Body of pancreas (tissue), 4 donors: ENCODE measurements around the gene SEPSECS. TPM values are rescaled to one million over a fixed set of nuclear protein-coding genes. Genes with fewer than 3 reads are reported as not detected.
"Not testable (repeated sequence)": the region's sequence is repeated elsewhere in the genome, so short reads cannot be mapped to it uniquely, and the experiment has no call there.

ENCODE experiments used
- ATAC-seq: fragments of 150-250 bp; one replicate; pipeline ENCODE4 v1.9.1; 2016
- DNase-seq, 4 donors: peaks; one replicate each; pipeline ENCODE4 v3.0.0-alpha.2; 2019
- H3K27ac ChIP-seq, 4 donors: fragments of 200-600 bp; sonication (generic); 1 replicate in 3 of 4; 2 replicates in 1 of 4; pipeline versions ENCODE4 v1.5.1 to v1.6.1; 2016 to 2019; ENCODE audit warnings: mild to moderate bottlenecking in 1 of 4, mixed read lengths in 1 of 4, moderate library complexity in 1 of 4
- H3K27me3 ChIP-seq, 2 donors: fragments of 200-600 bp; sonication (generic); one replicate each; pipeline ENCODE4 v1.6.0; 2016; ENCODE audit warnings: mild to moderate bottlenecking in 1 of 2
- H3K36me3 ChIP-seq, 2 donors: fragments of 200-600 bp; sonication (generic); replicated peaks in 1 of 2; 2 replicates each; pipeline ENCODE4 v1.5.1; 2016; ENCODE audit warnings: low read depth in 2 of 2; ENCODE audit not compliant: insufficient read depth in 1 of 2
- H3K4me1 ChIP-seq: fragments of 200-600 bp; sonication (generic); one replicate; pipeline ENCODE4 v1.6.0; 2016
- H3K4me3 ChIP-seq, 2 donors: fragments of 200-600 bp; sonication (generic); 1 replicate in 1 of 2; 2 replicates in 1 of 2; pipeline ENCODE4 v1.5.1; 2016 to 2019
- H3K9me3 ChIP-seq, 3 donors: fragments of 200-600 bp; sonication (generic); 1 replicate in 2 of 3; 2 replicates in 1 of 3; pipeline ENCODE4 v1.5.1; 2016
- CTCF ChIP-seq, 7 experiments: fragments of 450-650 bp in 4 of 7; fragments of 200-600 bp in 3 of 7; sonication (generic) in 3 of 7; IDR thresholded peaks; one replicate each; pipeline ENCODE4 v1.5.1; 2016 to 2019; ENCODE audit warnings: antibody characterized with exemption in 7 of 7
- POLR2A ChIP-seq, 3 donors: fragments of 450-650 bp; IDR thresholded peaks; one replicate each; pipeline ENCODE4 v1.6.1; 2016; ENCODE audit warnings: antibody characterized with exemption in 3 of 3, mild to moderate bottlenecking in 2 of 3
- WGBS, 2 donors: methylation state at CpG; one replicate each; pipeline ENCODE4 v1.1.5; 2017; 5-methylcytosine and 5-hydroxymethylcytosine counted together
- intact Hi-C: fragments of 100-400 bp; cut with DNase I; formaldehyde crosslinking; loops from one replicate; pipeline ENCODE4 v1.15.1; 2023
- total RNA-seq, 2 donors: library from RNA; depleted of rRNA; stranded (reverse); fragments of >200 nt; gene quantifications; one replicate each; pipeline ENCODE4 v1.1.0, GENCODE V29; 2016

SEPSECS gene
- total RNA-seq, 2 donors from 2014 or later = 7.9 to 8.8 TPM

GRCh38 chr4:25089051-25089763, 71.0 kb downstream of the SEPSECS start:
- Histone ChIP-seq H3K27me3 (no peaks in the 10 kb centered on the region), H3K27ac (no peak overlapping the region), H3K4me3 (no peak overlapping the region), H3K36me3 (no peaks in the 10 kb centered on the region), H3K4me1 (no peaks in the 10 kb centered on the region), H3K9me3 (peaks cover 0 to 5% (median 0%) of the 10 kb centered on the region in 3 donors)
- DNase-seq (no peak), ATAC-seq (no peak)
- 76 to 84% methylated on average over 14 of the region's 14 CpGs for WGBS, 2 donors
- intact Hi-C loops = no loop called here
- TF ChIP-seq CTCF (IDR thresholded peaks at IDR 0.05) = no peak
- TF ChIP-seq POLR2A (IDR thresholded peaks at IDR 0.05) = no peak

DNA sequence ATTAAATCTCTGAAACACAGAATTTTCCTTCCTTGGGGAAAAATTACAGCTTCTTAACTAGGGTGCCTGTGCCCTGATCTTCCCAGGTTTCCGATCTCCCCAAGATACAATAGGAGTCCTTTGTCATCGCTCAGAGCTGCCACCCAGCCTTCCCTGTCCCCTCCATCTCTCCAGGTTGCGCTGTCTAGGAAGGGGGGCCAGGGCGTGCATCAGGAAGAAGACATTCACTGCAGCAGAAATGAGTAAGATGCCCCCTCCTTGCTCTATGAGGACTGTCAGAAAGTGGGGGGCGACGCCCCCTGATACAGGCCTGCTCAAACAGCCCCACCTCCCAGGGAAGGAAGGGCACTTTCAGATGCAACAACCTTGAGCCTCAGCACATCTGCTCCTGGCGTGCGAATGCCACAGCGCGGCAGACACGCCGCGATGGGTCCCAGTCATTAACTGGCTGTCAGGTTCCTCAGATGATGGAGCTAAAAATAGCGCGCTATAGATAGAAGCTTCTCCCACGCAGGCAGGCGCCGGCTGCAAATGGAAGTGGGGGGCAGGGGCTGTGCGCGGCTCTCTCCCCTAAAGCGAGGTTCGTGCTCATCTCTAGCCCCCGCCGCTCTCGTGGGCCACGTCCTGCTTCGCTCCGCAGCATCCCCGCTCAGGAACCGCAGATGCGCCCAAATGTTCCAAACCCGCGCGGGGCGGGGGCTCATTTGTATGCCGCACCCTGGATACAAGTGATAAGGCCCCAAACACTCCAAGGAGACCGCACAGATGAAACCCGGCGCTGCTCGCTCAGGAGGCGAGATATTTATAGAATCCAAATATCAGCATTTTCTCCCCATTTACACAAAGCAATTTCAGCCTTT, 71.9 kb downstream of the SEPSECS start:
- intact Hi-C loops = no loop called here
- H3K4me1 ChIP-seq = no peaks in the 10 kb centered on the region
- peaks cover 0 to 2% (median 0%) of the 10 kb centered on the region in 3 donors for H3K9me3 ChIP-seq
- 50 to 64% methylated on average over 35 to 41 of the region's 41 CpGs for WGBS, 2 donors
- DNase-seq = no peak
- TF ChIP-seq POLR2A (IDR thresholded peaks at IDR 0.05) (no peak), CTCF (IDR thresholded peaks at IDR 0.05) (no peak)
- H3K4me3 ChIP-seq = no peak overlapping the region
- no peaks in the 10 kb centered on the region for H3K27me3 ChIP-seq
- no peak for ATAC-seq
- no peaks in the 10 kb centered on the region for H3K36me3 ChIP-seq
- no peak overlapping the region for H3K27ac ChIP-seq

DNA sequence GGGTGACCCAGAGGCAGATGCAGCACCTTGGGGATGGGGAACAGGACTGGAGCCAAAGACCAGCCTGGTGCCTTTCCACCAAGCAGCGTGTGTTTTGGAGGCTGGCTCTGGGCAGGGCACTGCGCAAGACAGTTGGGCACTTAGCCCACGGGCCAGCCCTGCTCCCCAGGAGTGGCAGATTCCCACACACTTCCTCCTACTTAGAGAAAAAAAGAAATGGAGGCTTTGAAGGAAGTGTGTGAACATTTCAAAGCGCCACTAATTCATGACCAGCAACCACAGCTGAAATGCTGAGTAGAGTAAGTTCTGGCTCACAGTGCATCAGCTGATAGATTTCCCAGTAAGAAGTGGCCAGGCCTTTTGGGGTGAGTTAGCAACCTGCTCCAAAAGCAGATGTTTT, 74.6 kb downstream of the SEPSECS start:
- Histone ChIP-seq H3K4me1 (peaks cover 10% of the 10 kb centered on the region), H3K27me3 (no peaks in the 10 kb centered on the region), H3K9me3 (no peaks in the 10 kb centered on the region), H3K27ac (peak overlapping the region in 1 of 4 donors; percentile 33), H3K36me3 (no peaks in the 10 kb centered on the region), H3K4me3 (no peak overlapping the region)
- intact Hi-C loops = no loop called here
- ATAC-seq (no peak), DNase-seq (peak in 3 of 4 donors; percentile 17 to 73 (median 57))
- WGBS, 2 donors = 23 to 43% methylated on average over 4 of the region's 4 CpGs
- no peak for TF ChIP-seq POLR2A (IDR thresholded peaks at IDR 0.05)

- WGBS, 2 donors = 81 to 87% methylated on average over 4 of the region's 4 CpGs
- H3K36me3 ChIP-seq, H3K9me3 ChIP-seq, H3K27me3 ChIP-seq, DNase-seq, H3K4me3 ChIP-seq, intact Hi-C loops, ATAC-seq, H3K27ac ChIP-seq: not testable (repeated sequence)
- H3K4me1 ChIP-seq = peaks cover 20% of the 10 kb centered on the region
These were observed 76.8 kb downstream of the SEPSECS start for GRCh38 chr4:25083441-25083840.

DNA sequence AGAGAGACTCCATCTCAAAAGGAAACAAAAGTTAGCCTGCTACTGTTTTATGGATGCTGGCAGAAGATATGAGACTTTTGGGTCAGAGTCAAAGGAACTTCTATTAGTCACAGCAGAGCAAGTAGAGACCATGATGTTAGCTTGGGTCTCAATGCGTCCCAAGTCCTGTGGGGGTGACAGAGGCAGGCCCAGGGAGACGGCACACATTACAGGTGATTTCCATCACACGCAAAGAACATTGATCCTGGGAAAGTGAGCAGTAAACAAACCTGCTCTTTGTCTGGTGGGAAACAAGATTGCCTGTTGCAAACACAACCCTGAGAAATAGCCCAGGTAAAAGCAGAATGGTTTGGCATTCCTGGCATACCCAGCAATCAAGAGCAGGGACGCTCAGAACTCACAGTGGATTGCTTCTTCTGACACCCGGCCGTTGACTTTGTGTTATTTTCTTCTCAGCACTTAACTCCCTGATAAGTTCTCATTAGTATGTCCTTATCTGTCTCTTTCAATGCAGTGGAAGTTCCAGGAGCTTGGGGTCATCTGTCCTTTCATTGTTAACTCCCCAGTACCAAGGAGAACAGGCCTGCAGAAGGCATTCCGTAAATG, 78.3 kb downstream of the SEPSECS start:
- H3K9me3 ChIP-seq = no peaks in the 10 kb centered on the region
- ATAC-seq (peak; percentile 56), DNase-seq (peak in 2 of 4 donors; percentile 10 to 32)
- H3K4me3 ChIP-seq = no peak overlapping the region
- no peaks in the 10 kb centered on the region for H3K27me3 ChIP-seq
- 18 to 25% methylated on average over 7 of the region's 7 CpGs for WGBS, 2 donors
- H3K4me1 ChIP-seq = peaks cover 25% of the 10 kb centered on the region
- peak overlapping the region in 3 of 4 donors; percentile 20 to 42 (median 33) for H3K27ac ChIP-seq
- H3K36me3 ChIP-seq = no peaks in the 10 kb centered on the region
- TF ChIP-seq POLR2A (IDR thresholded peaks at IDR 0.05) = no peak
- TF ChIP-seq CTCF (IDR thresholded peaks at IDR 0.05) = no peak
- intact Hi-C loops = no loop called here
